ENCODE data around the gene CDH23.

- TF ChIP-seq CTCF (IDR thresholded peaks at IDR 0.05) (no peak), POLR2A (IDR thresholded peaks at IDR 0.05) (no peak)
These were observed 370.1 kb downstream of the CDH23 start for GRCh38 chr10:71766717-71767419.

Data from adrenal gland (tissue), 5 donors.